GM21723 (cell line): Measurements from ENCODE around the gene TBC1D8.

Source experiments
- ATAC-seq: cut with Tn5 transposase; IDR thresholded peaks from one replicate; pipeline ENCODE4 v1.9.1; 2021; ENCODE audit warnings: mild to moderate bottlenecking, moderate library complexity; ENCODE audit not compliant: unreplicated experiment

The TBC1D8 gene

DNA sequence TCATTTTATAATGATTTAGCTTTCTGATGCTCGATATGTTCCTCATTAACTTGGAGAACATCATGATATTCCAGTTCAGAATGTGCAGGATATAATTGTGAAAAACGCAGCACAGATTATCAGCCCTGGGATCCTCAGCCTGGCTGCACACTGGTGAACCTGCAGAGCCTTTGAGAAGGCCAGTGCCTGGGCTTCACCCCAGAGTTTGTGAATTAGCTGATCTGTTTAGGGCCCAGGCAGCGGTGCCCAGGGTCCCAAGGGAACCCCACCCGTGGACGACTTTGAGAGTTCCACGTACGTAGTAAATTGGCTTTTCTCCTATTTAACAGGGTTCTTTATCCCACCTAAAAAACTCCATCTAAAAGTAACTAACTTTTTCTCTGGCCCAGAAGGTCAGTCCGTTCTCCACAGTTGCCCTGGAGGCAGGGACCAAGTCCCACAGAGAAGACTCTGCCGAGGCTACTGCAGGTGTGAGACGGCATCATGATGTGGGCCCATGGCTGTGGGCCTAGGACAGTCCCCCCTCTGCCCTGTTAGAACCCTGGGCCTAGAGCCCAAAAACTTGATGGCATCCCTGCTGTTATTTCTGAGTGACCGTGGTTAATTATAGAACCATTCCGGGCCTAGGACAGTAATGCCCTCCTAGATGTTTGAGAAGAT, 188.7 kb downstream of the TBC1D8 start:
- no peak for ATAC-seq

- ATAC-seq = no peak
Measured at GRCh38 chr2:100960688-100961087, 190.5 kb downstream of the TBC1D8 start.

- ATAC-seq = no peak
Measured at GRCh38 chr2:100959225-100959880, 191.8 kb downstream of the TBC1D8 start.

DNA sequence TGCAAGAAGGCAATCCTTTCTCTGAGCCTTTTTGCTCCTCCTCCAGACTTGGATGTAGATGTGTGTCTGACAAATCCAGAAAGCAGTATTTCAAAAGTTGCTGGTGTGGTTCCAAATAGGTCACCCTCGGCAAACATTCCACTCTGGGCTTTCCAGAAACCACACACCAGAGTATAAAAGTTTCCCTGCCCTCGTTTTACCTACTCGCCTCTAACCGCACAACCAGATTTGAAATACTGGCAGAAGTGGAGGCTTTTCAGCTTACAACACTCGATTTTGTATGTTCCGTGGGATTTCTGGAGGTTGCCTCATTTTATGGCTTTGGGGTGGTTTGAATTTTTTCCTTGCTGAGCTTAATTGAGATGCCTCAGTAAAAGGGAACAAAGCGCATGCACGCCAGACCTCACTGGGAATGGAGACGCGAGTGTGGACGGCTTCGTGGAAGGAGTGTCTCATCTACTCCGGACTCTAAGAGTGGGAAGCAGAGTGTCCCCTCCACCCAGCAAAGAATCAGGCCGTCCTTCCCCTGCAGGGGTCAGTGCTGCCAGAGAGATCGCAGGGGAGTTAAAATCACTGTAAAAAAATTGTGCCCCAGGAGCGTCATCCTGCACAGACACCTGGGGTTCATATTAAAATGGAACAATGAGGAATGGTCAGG, 193.1 kb downstream of the TBC1D8 start:
- no peak for ATAC-seq
